Measurements from ENCODE around the gene LDB1. TPM values are rescaled to one million over a fixed set of nuclear protein-coding genes. Genes with fewer than 3 reads are reported as not detected.

The LDB1 gene
- total RNA-seq, 1 donor from 2014 or later, result 28.9 TPM

Other genes with a start within 250 kb of the LDB1 start
- 21.7 TPM for gene ARMH3, start 64.2 kb downstream of the LDB1 start, total RNA-seq
- gene HPS6, start 55.0 kb downstream of the LDB1 start, total RNA-seq, result 14.2 TPM
- 27.4 TPM for gene PPRC1, start 12.7 kb upstream of the LDB1 start, total RNA-seq
- 57.5 TPM for gene NOLC1, start 32.0 kb upstream of the LDB1 start, total RNA-seq
- gene ELOVL3, start 105.9 kb upstream of the LDB1 start, total RNA-seq, result not detected
- gene PITX3, start 121.1 kb upstream of the LDB1 start, total RNA-seq, result not detected
- 24.0 TPM for gene GBF1, start 125.2 kb upstream of the LDB1 start, total RNA-seq

Measured in esophagus mucosa (tissue), 1 donor.